Measurements from ENCODE around the gene UPP1. TPM values are rescaled to one million over a fixed set of nuclear protein-coding genes. Genes with fewer than 3 reads are reported as not detected.

UPP1 gene
- total and polyA plus RNA-seq, 2 of the 13 experiments (the other 11 are each of a cell fraction or from before 2014, with no cell fraction given), result 5.7 to 9.8 TPM

DNA sequence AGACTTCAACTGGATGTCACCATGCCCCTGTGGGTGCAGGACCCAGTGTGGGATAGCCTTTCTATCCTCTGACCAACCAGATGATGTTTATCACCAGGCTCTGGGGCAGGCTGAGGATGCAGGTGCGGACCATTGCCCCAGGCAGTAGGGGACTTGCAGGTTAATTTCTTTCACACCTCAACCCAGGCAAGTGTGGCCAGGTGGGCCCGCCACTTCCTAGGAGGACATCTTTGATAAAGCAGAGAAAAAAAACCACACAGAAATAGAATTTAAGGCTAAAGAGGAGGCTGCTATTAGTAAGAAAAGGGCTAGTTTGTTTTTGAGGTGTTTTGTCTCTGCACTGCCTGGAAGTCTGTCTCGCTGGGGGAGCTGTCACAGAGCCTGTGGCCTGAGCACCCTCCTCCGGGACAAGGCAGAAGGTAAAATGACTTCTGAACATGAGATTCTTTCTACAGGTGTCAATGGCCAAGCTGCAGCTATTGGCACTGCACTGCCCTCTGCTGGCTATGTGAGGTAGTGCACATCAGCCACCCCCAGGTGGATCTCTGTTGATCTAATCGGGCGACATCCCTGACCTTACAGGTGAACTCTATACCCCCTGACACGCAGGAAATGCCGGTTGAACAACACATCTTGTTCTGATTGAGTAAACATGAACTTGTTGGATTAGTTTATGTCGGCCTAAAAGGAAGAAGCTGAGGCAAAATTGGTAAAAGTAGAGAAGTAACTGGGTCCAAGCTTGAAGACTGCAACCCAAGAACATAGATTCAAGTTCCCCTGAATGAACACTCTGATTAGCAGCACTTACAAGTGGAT is 21.0 kb downstream of the UPP1 start (continued):
- TF ChIP-seq ZMYM2 (CRISPR knock-in tag; IDR thresholded peaks at IDR 0.05) (no peak), RARA (CRISPR knock-in tag; IDR thresholded peaks at IDR 0.05) (peak; percentile 86), EED (CRISPR knock-in tag; IDR thresholded peaks at IDR 0.05) (no peak), TAF15 (IDR thresholded peaks at IDR 0.05; ENCODE audit: low read depth, low read length, poor library complexity, severe bottlenecking) (no peak), ISL2 (CRISPR knock-in tag; IDR thresholded peaks at IDR 0.05) (no peak), MXI1 (IDR thresholded peaks at IDR 0.05; ENCODE audit: borderline replicate concordance, low read depth, low read length) (0 out of 3 replicates have a peak, but pooled peaks have one; percentile 39), ARHGAP35 (CRISPR knock-in tag; IDR thresholded peaks at IDR 0.05; ENCODE audit: borderline replicate concordance) (no peak), KDM6A (CRISPR knock-in tag; IDR thresholded peaks at IDR 0.05; ENCODE audit: low read depth) (no peak), ZNF790 (CRISPR knock-in tag; IDR thresholded peaks at IDR 0.05; ENCODE audit: borderline replicate concordance) (no peak), NFIB (CRISPR knock-in tag; IDR thresholded peaks at IDR 0.05; ENCODE audit: borderline replicate concordance) (no peak), RFX1 (IDR thresholded peaks at IDR 0.05) (no peak), CBX5 (CRISPR knock-in tag; IDR thresholded peaks at IDR 0.05; ENCODE audit: borderline replicate concordance) (0 out of 2 replicates have a peak, but pooled peaks have one; percentile 22), TBX2 (CRISPR knock-in tag; IDR thresholded peaks at IDR 0.05; ENCODE audit: borderline replicate concordance) (peak; percentile 48; the same call in 1 of the 2 replicates)
- TF ChIP-seq, protein P1, sequence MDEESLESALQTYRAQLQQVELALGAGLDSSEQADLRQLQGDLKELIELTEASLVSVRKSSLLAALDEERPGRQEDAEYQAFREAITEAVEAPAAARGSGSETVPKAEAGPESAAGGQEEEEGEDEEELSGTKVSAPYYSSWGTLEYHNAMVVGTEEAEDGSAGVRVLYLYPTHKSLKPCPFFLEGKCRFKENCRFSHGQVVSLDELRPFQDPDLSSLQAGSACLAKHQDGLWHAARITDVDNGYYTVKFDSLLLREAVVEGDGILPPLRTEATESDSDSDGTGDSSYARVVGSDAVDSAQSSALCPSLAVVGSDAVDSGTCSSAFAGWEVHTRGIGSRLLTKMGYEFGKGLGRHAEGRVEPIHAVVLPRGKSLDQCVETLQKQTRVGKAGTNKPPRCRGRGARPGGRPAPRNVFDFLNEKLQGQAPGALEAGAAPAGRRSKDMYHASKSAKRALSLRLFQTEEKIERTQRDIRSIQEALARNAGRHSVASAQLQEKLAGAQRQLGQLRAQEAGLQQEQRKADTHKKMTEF (CRISPR knock-in tag; IDR thresholded peaks at IDR 0.05), result peak; percentile 62; the same call in 1 of the 2 replicates
- TF ChIP-seq, protein P2, sequence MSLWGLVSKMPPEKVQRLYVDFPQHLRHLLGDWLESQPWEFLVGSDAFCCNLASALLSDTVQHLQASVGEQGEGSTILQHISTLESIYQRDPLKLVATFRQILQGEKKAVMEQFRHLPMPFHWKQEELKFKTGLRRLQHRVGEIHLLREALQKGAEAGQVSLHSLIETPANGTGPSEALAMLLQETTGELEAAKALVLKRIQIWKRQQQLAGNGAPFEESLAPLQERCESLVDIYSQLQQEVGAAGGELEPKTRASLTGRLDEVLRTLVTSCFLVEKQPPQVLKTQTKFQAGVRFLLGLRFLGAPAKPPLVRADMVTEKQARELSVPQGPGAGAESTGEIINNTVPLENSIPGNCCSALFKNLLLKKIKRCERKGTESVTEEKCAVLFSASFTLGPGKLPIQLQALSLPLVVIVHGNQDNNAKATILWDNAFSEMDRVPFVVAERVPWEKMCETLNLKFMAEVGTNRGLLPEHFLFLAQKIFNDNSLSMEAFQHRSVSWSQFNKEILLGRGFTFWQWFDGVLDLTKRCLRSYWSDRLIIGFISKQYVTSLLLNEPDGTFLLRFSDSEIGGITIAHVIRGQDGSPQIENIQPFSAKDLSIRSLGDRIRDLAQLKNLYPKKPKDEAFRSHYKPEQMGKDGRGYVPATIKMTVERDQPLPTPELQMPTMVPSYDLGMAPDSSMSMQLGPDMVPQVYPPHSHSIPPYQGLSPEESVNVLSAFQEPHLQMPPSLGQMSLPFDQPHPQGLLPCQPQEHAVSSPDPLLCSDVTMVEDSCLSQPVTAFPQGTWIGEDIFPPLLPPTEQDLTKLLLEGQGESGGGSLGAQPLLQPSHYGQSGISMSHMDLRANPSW (CRISPR knock-in tag; IDR thresholded peaks at IDR 0.05; ENCODE audit: borderline replicate concordance), result no peak
- TF ChIP-seq, protein P3, sequence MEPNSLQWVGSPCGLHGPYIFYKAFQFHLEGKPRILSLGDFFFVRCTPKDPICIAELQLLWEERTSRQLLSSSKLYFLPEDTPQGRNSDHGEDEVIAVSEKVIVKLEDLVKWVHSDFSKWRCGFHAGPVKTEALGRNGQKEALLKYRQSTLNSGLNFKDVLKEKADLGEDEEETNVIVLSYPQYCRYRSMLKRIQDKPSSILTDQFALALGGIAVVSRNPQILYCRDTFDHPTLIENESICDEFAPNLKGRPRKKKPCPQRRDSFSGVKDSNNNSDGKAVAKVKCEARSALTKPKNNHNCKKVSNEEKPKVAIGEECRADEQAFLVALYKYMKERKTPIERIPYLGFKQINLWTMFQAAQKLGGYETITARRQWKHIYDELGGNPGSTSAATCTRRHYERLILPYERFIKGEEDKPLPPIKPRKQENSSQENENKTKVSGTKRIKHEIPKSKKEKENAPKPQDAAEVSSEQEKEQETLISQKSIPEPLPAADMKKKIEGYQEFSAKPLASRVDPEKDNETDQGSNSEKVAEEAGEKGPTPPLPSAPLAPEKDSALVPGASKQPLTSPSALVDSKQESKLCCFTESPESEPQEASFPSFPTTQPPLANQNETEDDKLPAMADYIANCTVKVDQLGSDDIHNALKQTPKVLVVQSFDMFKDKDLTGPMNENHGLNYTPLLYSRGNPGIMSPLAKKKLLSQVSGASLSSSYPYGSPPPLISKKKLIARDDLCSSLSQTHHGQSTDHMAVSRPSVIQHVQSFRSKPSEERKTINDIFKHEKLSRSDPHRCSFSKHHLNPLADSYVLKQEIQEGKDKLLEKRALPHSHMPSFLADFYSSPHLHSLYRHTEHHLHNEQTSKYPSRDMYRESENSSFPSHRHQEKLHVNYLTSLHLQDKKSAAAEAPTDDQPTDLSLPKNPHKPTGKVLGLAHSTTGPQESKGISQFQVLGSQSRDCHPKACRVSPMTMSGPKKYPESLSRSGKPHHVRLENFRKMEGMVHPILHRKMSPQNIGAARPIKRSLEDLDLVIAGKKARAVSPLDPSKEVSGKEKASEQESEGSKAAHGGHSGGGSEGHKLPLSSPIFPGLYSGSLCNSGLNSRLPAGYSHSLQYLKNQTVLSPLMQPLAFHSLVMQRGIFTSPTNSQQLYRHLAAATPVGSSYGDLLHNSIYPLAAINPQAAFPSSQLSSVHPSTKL (CRISPR knock-in tag; IDR thresholded peaks at IDR 0.05), result peak; percentile 49
- TF ChIP-seq, protein P4, sequence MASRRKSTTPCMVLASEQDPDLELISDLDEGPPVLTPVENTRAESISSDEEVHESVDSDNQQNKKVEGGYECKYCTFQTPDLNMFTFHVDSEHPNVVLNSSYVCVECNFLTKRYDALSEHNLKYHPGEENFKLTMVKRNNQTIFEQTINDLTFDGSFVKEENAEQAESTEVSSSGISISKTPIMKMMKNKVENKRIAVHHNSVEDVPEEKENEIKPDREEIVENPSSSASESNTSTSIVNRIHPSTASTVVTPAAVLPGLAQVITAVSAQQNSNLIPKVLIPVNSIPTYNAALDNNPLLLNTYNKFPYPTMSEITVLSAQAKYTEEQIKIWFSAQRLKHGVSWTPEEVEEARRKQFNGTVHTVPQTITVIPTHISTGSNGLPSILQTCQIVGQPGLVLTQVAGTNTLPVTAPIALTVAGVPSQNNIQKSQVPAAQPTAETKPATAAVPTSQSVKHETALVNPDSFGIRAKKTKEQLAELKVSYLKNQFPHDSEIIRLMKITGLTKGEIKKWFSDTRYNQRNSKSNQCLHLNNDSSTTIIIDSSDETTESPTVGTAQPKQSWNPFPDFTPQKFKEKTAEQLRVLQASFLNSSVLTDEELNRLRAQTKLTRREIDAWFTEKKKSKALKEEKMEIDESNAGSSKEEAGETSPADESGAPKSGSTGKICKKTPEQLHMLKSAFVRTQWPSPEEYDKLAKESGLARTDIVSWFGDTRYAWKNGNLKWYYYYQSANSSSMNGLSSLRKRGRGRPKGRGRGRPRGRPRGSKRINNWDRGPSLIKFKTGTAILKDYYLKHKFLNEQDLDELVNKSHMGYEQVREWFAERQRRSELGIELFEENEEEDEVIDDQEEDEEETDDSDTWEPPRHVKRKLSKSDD (CRISPR knock-in tag; IDR thresholded peaks at IDR 0.05; ENCODE audit: low read depth), result peak; percentile 67; the same call in 1 of the 2 replicates

Data from HepG2 (cell line).